Activated CD8-positive, alpha-beta T cell treated with anti-CD3 and anti-CD28 coated beads for 36 hours (primary cell): ENCODE measurements around the gene SLC25A11. TPM values are rescaled to one million over a fixed set of nuclear protein-coding genes. Genes with fewer than 3 reads are reported as not detected.

Source experiments
- ATAC-seq: fragments of 200-7000 bp; cut with Tn5 transposase; one replicate; pipeline ENCODE4 v1.10.0; 2021; ENCODE audit warnings: mild to moderate bottlenecking, moderate library complexity
- CTCF ChIA-PET: fragments of 350-600 bp; sonication (Branson Sonifier 250); formaldehyde crosslinking; loops from one replicate; lab custom pipeline; 2021; ENCODE audit warnings: antibody characterized with exemption; lab: Charles Lee
- POLR2A ChIA-PET: fragments of 350-600 bp; sonication (Branson Sonifier 250); formaldehyde crosslinking; loops from one replicate; lab custom pipeline; 2021; ENCODE audit warnings: antibody characterized with exemption; lab: Charles Lee
- DNase-seq: peaks from one replicate; pipeline ENCODE4 v3.0.0-alpha.2; 2020
- H3K27ac Mint-ChIP-seq: one replicate; pipeline ENCODE4 v1.8.0; 2021; ENCODE audit warnings: mild to moderate bottlenecking, mixed read lengths
- H3K27me3 Mint-ChIP-seq: one replicate; pipeline ENCODE4 v1.8.0; 2021; ENCODE audit warnings: mixed read lengths
- H3K36me3 Mint-ChIP-seq: one replicate; pipeline ENCODE4 v1.8.0; 2021; ENCODE audit warnings: low read depth, mixed read lengths
- H3K4me1 Mint-ChIP-seq: one replicate; pipeline ENCODE4 v1.8.0; 2021; ENCODE audit warnings: low read depth, mixed read lengths
- H3K4me3 Mint-ChIP-seq: one replicate; pipeline ENCODE4 v1.8.0; 2021; ENCODE audit warnings: mild to moderate bottlenecking, moderate library complexity, mixed read lengths
- H3K9me3 Mint-ChIP-seq: one replicate; pipeline ENCODE4 v1.8.0; 2021; ENCODE audit warnings: mixed read lengths
- CTCF ChIP-seq: fragments of 200-600 bp; IDR thresholded peaks from one replicate; pipeline ENCODE4 v1.8.0; 2022; ENCODE audit warnings: antibody characterized with exemption, mild to moderate bottlenecking
- intact Hi-C: fragments of 100-400 bp; cut with micrococcal nuclease; formaldehyde crosslinking; loops from one replicate; pipeline ENCODE4 v1.10.0; 2022
- total RNA-seq, 2 experiments: library from RNA; stranded (reverse); gene quantifications; one replicate each; pipeline ENCODE4 v1.2.3, GENCODE V29; 2021

Gene SLC25A11
- total RNA-seq, 2 experiments from 2014 or later, result 80.8 to 87.0 TPM

GRCh38 chr17:4944554-4945175 lies 4.8 kb upstream of the SLC25A11 start:
- Mint-ChIP-seq H3K27me3 (no peaks in the 10 kb centered on the region), H3K4me3 (peak overlapping the region; percentile 97), H3K27ac (peak overlapping the region; percentile 99), H3K36me3 (peaks cover 76% of the 10 kb centered on the region), H3K4me1 (peaks cover 45% of the 10 kb centered on the region), H3K9me3 (no peaks in the 10 kb centered on the region)
- ChIA-PET POLR2A (interaction anchor here (1.0 to 20.8 kb wide), 8 partner anchors 8 to 53 kb away, joined by 3 to 627 read pairs (median 7); partner anchors contain the start of genes CHRNE, INCA1, KIF1C and SPAG7), CTCF (no interaction called here)
- no peak for ATAC-seq
- DNase-seq, result peak; percentile 64
- intact Hi-C loops, result loop anchor here (2.0 kb wide), 1 partner anchor 22 kb away; the partner anchor contains the start of gene SPAG7
- no peak for TF ChIP-seq CTCF

- ChIA-PET CTCF (interaction anchor here (0.7 kb wide), 1 partner anchor 35 kb away, joined by 3 read pairs; no protein-coding TSS in a partner anchor), POLR2A (interaction anchor here (1.0 to 20.8 kb wide), 7 partner anchors 8 to 44 kb away, joined by 3 to 627 read pairs (median 8); partner anchors contain the start of genes CHRNE and SPAG7)
- peaks cover 77% of the 10 kb centered on the region for H3K36me3 Mint-ChIP-seq
- H3K27me3 Mint-ChIP-seq, result no peaks in the 10 kb centered on the region
- no peak for TF ChIP-seq CTCF
- H3K9me3 Mint-ChIP-seq, result no peaks in the 10 kb centered on the region
- intact Hi-C loops, result loop anchor here (2.0 kb wide), 1 partner anchor 23 kb away; the partner anchor contains the start of gene SPAG7
- DNase-seq (peak; percentile 75), ATAC-seq (peak; percentile 17)
- H3K4me1 Mint-ChIP-seq, result peaks cover 45% of the 10 kb centered on the region
- peak overlapping the region; percentile 97 for H3K4me3 Mint-ChIP-seq
- H3K27ac Mint-ChIP-seq, result peak overlapping the region; percentile 99
These were observed 4.3 kb upstream of the SLC25A11 start for GRCh38 chr17:4944163-4944553.

GRCh38 chr17:4942760-4943508 lies 3.1 kb upstream of the SLC25A11 start:
- H3K9me3 Mint-ChIP-seq, result no peaks in the 10 kb centered on the region
- peaks cover 54% of the 10 kb centered on the region for H3K4me1 Mint-ChIP-seq
- CTCF ChIA-PET, result interaction anchor here (1.4 kb wide), 1 partner anchor 34 kb away, joined by 5 read pairs; no protein-coding TSS in a partner anchor
- H3K36me3 Mint-ChIP-seq, result peaks cover 86% of the 10 kb centered on the region
- peak overlapping the region; percentile 97 for H3K4me3 Mint-ChIP-seq
- POLR2A ChIA-PET, result interaction anchor here (1.0 to 20.8 kb wide), 6 partner anchors 9 to 54 kb away, joined by 3 to 627 read pairs (median 6); partner anchors contain the start of genes C17orf107, CHRNE, ENO3 and INCA1
- no peak for TF ChIP-seq CTCF
- intact Hi-C loops, result no loop called here
- H3K27ac Mint-ChIP-seq, result peak overlapping the region; percentile 98
- DNase-seq, result no peak
- ATAC-seq, result no peak
- H3K27me3 Mint-ChIP-seq, result no peaks in the 10 kb centered on the region

DNA sequence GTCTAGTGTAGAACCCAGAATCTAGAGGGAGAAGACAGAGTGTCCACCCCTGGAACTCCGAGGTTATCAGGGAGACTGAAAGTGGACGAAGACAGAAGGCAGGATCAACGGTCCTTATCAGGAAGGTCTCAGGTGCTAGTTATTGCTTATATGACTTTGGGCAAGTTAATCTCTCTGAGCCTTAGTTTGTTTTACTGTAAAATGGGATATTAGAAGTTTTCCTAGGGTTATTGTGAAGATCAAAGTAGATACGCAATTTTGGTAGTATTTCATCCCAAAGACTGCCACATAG lies 1.4 kb upstream of the SLC25A11 start:
- POLR2A ChIA-PET, result interaction anchor here (1.2 to 20.8 kb wide), 9 partner anchors 7 to 232 kb away, joined by 5 to 627 read pairs (median 16); partner anchors contain the start of genes ARRB2, C17orf107, CAMTA2 and CHRNE
- H3K27me3 Mint-ChIP-seq, result no peaks in the 10 kb centered on the region
- peaks cover 83% of the 10 kb centered on the region for H3K36me3 Mint-ChIP-seq
- DNase-seq (no peak), ATAC-seq (no peak)
- no peak for TF ChIP-seq CTCF
- intact Hi-C loops, result no loop called here
- H3K27ac Mint-ChIP-seq, result peak overlapping the region; percentile 98
- H3K4me1 Mint-ChIP-seq, result peaks cover 62% of the 10 kb centered on the region
- H3K4me3 Mint-ChIP-seq, result peak overlapping the region; percentile 97
- no peaks in the 10 kb centered on the region for H3K9me3 Mint-ChIP-seq
- CTCF ChIA-PET, result interaction anchor here (1.3 to 1.8 kb wide), 3 partner anchors 26 to 40 kb away, joined by 4 to 5 read pairs (median 5); partner anchors contain the start of gene SPAG7
